ENCODE data around the gene FAM222A.

The FAM222A gene

GRCh38 chr12:109726106-109726497, 12.5 kb downstream of the FAM222A start:
- DNase-seq, result no peak

- DNase-seq, result no peak
Measured at GRCh38 chr12:109726511-109727038, 12.9 kb downstream of the FAM222A start.

DNA sequence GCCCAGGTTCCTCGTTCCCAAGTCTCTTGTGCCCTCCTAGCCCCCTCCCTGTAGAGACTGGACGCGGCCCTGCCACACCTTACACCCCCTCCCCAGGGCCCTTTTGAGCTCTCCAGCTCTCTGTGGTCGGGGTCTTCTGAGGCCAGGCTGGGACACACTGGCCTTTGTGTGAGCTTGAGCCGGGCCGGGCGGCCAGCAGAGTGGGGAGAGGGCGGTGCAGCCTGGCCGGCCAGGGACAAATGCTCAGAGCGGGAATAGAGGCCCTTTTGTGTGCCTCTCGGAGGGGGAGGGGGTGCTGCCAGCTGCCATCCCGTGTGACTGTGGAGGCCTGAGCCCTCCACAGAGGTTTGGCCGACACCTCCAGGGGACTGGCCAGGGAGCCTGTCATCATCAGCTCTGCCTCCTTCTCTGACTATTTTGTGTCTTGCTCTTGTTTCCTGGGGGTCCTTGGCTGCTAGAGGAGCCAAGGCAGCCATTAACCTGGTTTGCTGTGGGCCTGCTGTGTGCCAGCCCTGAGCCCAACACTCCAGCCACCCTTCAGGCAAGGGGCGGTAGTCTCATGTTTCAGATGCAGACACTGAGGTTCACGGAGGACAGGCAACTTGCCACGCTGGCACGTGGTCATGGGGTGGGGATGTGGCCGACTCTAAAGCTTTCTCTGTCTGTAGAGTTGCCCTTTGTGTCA, 13.6 kb downstream of the FAM222A start:
- DNase-seq, result no peak

- no peak for DNase-seq
Measured at GRCh38 chr12:109727746-109728726, 14.4 kb downstream of the FAM222A start.

GRCh38 chr12:109728921-109729320, 15.3 kb downstream of the FAM222A start:
- DNase-seq, result no peak

DNA sequence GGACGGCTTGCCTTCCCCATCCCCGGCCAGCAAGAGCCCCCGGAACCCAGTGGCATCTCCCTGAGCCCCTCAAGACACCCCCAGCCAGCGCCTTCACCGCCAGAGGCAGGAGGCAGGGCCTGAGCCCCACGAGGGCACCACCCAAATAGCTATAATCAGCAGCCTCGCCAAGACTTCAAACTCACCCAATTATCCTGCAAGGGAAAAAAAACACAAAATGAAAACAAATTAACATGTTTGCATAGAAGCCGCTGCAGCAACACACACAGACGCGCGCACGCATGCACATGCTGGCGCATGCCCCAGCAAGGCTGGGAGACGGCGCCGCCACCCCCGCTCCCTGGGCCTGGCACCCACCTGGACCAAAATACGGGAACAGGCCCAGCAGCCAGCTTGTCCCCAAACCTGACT, 15.8 kb downstream of the FAM222A start:
- no peak for DNase-seq

GRCh38 chr12:109729801-109730200, 16.2 kb downstream of the FAM222A start:
- DNase-seq, result no peak

DNA sequence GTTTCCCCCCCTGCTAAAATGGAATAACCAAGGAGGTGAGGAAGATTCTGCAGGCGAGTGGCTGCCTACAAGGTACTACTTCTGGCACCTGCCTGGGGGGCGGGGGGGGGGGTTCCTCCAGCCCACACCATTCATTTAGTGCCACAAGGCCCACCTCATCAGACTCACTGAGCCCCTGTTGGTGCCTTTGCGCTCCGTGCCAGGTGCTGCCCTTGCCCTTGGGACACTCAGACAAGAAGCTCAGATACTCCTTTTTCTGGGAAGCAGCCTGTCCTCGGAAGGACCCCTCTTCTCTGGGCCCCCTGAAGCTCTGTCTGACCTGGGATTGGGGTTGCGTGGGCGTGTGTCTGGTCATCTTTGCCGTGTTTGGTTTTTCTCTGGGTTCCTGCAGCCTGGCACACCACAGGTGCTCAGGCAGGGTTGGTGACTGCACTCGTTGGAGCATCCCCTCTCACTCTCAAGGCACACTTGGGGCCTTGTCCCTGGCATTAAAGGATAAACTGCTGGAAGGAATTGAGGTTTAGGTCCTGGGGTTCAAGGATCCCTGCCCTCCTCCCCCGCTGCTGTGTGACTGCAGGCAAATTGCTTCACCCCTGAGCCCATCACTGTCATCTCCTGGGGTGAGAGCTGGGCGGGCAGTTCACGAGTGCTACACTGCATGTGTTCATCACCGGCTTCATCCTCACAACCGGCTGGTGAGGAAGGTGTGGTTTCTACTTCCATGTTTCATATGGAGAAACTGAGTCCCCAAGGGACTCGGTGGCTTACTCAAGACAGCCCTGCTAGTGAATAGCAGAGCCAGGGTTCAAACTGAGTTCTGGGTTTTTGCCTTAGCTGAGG, 16.9 kb downstream of the FAM222A start:
- no peak for DNase-seq

- no peak for DNase-seq
Measured at GRCh38 chr12:109731231-109731731, 17.7 kb downstream of the FAM222A start.

DNA sequence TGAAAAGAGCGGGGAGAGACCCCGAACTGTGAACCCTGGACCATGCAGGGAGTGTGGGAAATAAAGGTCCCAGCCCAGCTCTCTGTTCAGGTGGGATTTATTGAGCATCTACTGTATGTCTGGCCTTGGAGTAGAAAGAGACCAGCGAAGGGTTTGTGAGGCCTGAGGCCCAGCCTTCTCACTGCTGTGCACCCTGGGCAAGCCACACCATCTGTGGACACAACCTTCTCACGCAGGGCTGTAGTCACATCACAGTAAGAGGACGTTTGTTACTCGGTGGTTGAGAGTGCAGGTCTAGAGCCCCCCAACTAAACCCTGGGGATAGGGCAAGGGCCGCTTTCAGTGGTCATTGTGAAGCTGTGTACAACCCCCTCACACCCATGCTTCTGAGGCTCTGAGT, 18.2 kb downstream of the FAM222A start:
- no peak for DNase-seq

DNA sequence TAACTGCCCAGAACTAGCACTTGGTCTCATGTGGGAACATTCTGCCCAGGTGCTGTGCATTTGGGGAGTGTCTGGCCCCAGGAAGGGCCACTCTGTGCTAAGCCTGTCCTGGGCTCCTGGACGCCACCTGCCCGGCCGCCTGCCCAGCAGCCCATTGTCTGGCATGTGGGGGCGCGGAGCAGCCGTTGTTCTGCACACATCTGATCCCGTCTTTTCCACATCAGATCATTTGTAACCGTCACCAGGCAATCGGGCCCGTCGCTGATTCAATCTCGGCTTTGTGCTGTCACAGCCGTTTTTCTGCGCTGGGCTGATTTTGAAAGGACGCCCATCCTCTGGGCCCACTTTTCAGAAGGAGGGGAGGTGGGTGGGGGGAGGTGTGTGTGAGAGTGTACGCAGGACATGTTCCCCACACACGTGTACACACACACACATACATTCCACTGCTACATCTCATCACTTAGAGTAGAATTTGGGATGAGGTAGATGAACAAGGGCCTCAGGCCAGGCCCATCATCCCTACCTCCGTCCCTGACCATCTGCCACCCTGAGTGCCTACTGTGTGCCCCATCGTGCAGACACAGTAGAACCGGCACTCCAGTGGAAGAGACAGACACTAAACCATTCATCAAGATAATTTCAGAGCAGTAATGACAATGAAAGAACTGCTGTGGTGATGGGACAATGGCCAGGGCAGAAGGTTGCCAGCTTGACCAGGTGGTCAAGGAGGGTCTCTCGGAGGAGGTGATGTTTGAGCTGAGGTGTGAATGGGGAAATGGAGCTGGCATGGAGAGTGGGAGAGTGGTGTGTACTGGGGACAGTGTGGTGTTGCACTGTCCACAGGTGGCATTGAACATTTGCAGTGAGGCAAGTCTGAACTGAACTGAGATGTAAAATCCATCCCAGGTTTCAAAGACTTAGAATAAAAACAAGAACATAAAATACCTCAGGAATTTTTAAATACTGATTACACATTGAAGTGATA, 19.0 kb downstream of the FAM222A start:
- DNase-seq, result no peak

- DNase-seq, result peak; percentile 55
Measured at GRCh38 chr12:109734219-109735000, 20.8 kb downstream of the FAM222A start.

GRCh38 chr12:109735051-109735521, 21.5 kb downstream of the FAM222A start:
- no peak for DNase-seq

DNA sequence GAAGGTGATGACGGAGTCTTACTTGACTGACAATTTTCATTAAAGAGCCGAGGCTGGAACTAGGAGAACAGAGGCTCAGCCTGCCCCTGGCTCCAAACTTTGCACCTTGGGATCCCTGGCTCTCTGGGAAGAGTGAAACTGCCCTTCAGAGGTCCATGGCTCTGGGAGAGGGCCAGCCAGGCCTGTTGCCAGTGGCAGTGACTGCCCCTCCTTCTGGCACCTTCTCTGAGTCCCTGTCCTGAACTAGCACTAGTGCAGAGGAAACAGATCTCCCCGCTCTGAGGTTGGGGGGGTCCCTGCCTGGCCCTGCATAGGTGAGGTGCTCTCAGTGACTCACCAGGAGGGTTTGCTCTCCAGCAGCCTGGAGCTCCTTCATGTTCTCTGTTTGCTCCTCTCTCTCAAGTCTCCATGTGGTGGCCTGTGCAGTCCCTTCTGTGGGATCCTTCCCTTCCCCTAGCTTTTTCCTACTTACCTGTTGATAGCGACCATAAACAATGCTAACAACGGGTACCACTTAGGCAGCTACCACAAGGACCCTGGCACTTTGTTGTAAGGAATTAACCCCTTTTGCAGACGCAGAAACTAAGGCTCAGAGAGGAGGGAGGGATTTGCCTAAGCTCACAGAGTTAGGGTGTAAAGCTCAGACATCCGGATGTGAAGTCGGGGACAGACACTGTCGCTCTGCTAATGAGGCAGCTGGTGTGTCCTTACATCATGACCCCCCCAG, 22.4 kb downstream of the FAM222A start:
- no peak for DNase-seq

DNA sequence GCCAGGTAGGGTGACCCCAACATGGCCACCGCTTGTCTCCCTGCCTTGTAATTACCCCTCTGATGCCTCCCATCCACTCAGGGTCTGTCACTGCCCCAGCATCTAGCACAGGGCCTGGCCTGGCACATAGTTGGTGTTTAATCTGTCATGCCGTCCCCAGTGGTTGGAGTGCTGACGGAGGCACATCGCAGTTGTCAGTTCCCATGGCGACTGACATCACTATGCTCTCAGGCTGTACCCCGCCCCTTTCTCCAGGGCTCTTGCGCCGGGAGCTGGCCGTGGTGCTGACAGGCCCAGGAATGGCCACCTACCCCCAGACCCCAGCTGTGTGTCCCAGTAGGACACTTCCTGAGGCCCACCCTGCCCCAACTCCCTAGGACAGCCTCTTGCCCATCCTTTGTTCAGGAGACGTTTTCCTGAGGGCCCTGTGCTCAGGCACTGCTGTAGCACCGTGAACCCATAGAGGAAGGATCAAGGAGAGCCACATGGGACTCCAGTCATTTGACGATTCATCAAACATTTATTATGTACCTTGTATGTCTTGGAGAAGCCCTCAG, 23.0 kb downstream of the FAM222A start:
- DNase-seq, result no peak

GRCh38 chr12:109737126-109737525, 23.5 kb downstream of the FAM222A start:
- DNase-seq, result no peak

DNA sequence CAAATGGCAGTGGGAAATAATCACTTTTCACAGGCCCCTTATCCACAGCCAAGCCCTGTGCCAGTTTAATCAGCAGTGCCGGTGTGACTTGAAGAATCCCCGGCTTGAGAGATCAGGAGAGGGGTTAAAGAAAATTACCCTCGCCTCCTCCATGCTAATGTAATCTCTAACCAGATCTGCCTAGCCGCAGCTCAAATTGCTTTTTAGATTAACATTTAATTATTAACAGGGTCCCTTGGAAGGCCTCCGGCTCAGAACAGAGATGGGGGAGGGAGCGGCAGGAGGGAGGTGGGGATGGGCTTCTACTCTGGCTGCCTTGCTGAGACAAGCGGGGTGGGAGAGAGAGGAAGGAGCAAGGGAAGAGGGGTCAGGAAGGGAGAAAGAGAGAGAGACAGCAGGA, 24.0 kb downstream of the FAM222A start:
- DNase-seq, result no peak

DNA sequence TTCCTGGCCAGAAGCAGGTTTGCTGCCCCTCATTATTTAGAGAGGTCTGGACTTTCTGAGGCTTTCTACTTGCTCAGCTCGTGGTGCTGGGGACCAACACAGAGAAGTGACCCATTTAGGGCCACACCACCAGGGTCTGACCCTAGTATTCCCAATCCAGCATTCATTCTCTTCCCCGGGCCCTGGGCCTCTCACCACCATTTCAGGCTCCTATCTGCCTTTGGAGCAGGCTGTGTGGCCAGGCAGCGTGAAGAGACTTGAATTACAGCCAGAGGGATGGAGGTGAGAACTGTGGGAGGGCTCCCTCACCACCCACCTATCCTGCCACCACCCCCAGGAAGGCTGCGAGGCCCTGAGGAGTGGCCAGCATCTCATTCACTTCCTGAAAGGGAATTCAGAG, 24.6 kb downstream of the FAM222A start:
- no peak for DNase-seq
